GM18526 (cell line): ENCODE measurements around the gene RNF113B.

ENCODE experiments used
- POLR2A ChIP-seq: IDR thresholded peaks from 3 replicates; pipeline ENCODE4 v1.6.1; 2011; ENCODE audit not compliant: insufficient read length; ENCODE audit errors: extremely low read depth

The RNF113B gene

GRCh38 chr13:98214008-98214643 is 37.1 kb upstream of the RNF113B start:
- no peak for TF ChIP-seq POLR2A

GRCh38 chr13:98213354-98213753 is 36.3 kb upstream of the RNF113B start:
- no peak for TF ChIP-seq POLR2A

GRCh38 chr13:98212763-98213162 is 35.7 kb upstream of the RNF113B start:
- TF ChIP-seq POLR2A: no peak

GRCh38 chr13:98208606-98209005 is 31.5 kb upstream of the RNF113B start:
- TF ChIP-seq POLR2A: no peak

GRCh38 chr13:98207416-98207815 is 30.3 kb upstream of the RNF113B start:
- no peak for TF ChIP-seq POLR2A

- no peak for TF ChIP-seq POLR2A
Observed at GRCh38 chr13:98206946-98207345, 29.9 kb upstream of the RNF113B start.

- TF ChIP-seq POLR2A: no peak
Observed at GRCh38 chr13:98204546-98204945, 27.5 kb upstream of the RNF113B start.

GRCh38 chr13:98203646-98204326 is 26.7 kb upstream of the RNF113B start:
- TF ChIP-seq POLR2A: no peak

GRCh38 chr13:98201984-98202383 is 24.9 kb upstream of the RNF113B start:
- TF ChIP-seq POLR2A: no peak

- no peak for TF ChIP-seq POLR2A
Observed at GRCh38 chr13:98201189-98201588, 24.1 kb upstream of the RNF113B start.

- TF ChIP-seq POLR2A: no peak
Observed at GRCh38 chr13:98200211-98200878, 23.3 kb upstream of the RNF113B start.

GRCh38 chr13:98199480-98199879 is 22.4 kb upstream of the RNF113B start:
- no peak for TF ChIP-seq POLR2A

- no peak for TF ChIP-seq POLR2A
Observed at GRCh38 chr13:98198683-98199082, 21.6 kb upstream of the RNF113B start.

GRCh38 chr13:98195054-98195791 is 18.2 kb upstream of the RNF113B start:
- no peak for TF ChIP-seq POLR2A

- no peak for TF ChIP-seq POLR2A
Observed at GRCh38 chr13:98192008-98192407, 14.9 kb upstream of the RNF113B start.
